Astrocyte of the spinal cord (primary cell): ENCODE results near the gene CES2.

Experiments
- DNase-seq: peaks from one replicate; pipeline ENCODE4 v3.0.0; 2011; ENCODE audit warnings: low read depth, low spot score
- H3K4me3 ChIP-seq: 2 replicates; pipeline ENCODE4 v1.5.1; 2011; ENCODE audit warnings: low read depth, mild to moderate bottlenecking, low read length, moderate library complexity
- CTCF ChIP-seq: IDR thresholded peaks from 2 replicates; pipeline ENCODE4 v1.5.1; 2012; ENCODE audit warnings: low read depth, mild to moderate bottlenecking, low read length, inconsistent platforms
- in situ Hi-C: cut with HindIII; loops from 2 replicates; pipeline ENCODE4 v1.10.0; 2017; ENCODE audit warnings: low sequenced_read_pairs

Gene CES2

GRCh38 chr16:66923866-66924265 is 11.4 kb upstream of the CES2 start:
- no peak for DNase-seq
- TF ChIP-seq CTCF: no peak
- H3K4me3 ChIP-seq: no peak overlapping the region
- in situ Hi-C loops: no loop called here

- no peak for DNase-seq
- in situ Hi-C loops: no loop called here
- H3K4me3 ChIP-seq: peak overlapping the region; percentile 30
- peak; percentile 10 for TF ChIP-seq CTCF
These were observed 10.6 kb upstream of the CES2 start for GRCh38 chr16:66924527-66925321.

- peak; percentile 29 for DNase-seq
- in situ Hi-C loops: no loop called here
- H3K4me3 ChIP-seq: peak within 1 kb of the TSS; percentile 30
- no peak for TF ChIP-seq CTCF
These were observed 9.9 kb upstream of the CES2 start, which contains the start of gene RRAD for GRCh38 chr16:66925322-66925840. TSS of gene RRAD (minus strand) at chr16:66925535. CDS start at chr16:66925179, 356 bp downstream.

GRCh38 chr16:66926171-66926947 is 9.0 kb upstream of the CES2 start:
- in situ Hi-C loops: no loop called here
- DNase-seq: no peak
- H3K4me3 ChIP-seq: no peak overlapping the region
- TF ChIP-seq CTCF: no peak

- DNase-seq: peak; percentile 90
- in situ Hi-C loops: no loop called here
- TF ChIP-seq CTCF: no peak
These were observed 8.3 kb upstream of the CES2 start for GRCh38 chr16:66926961-66927436.

GRCh38 chr16:66927918-66928649 is 7.2 kb upstream of the CES2 start:
- no peak for TF ChIP-seq CTCF
- no peak for DNase-seq
- in situ Hi-C loops: no loop called here
- no peak overlapping the region for H3K4me3 ChIP-seq

More at GRCh38 chr16:66926961-66927436, 8.3 kb upstream of the CES2 start:
- no peak overlapping the region for H3K4me3 ChIP-seq
